Vagina (tissue), 2 donors: ENCODE measurements around the gene BHLHE41.

Experiments
- CTCF ChIP-seq, 3 experiments: fragments of 450-650 bp in 2 of 3; fragments of 200-600 bp in 1 of 3; sonication (generic) in 1 of 3; IDR thresholded peaks; one replicate each; pipeline ENCODE4 v1.5.1; 2017 to 2019; ENCODE audit warnings: antibody characterized with exemption in 3 of 3, mild to moderate bottlenecking in 2 of 3, moderate library complexity in 2 of 3
- POLR2A ChIP-seq, 2 donors: fragments of 450-650 bp; IDR thresholded peaks; one replicate each; pipeline ENCODE4 v1.6.1; 2017; ENCODE audit warnings: antibody characterized with exemption in 2 of 2, mild to moderate bottlenecking in 2 of 2, moderate library complexity in 2 of 2
- POLR2AphosphoS5 ChIP-seq, 2 donors: sonication (generic); formaldehyde crosslinking; IDR thresholded peaks; one replicate each; pipeline ENCODE4 v1.9.0; 2017; ENCODE audit warnings: antibody characterized with exemption in 2 of 2, mild to moderate bottlenecking in 2 of 2, low read depth in 1 of 2; ENCODE audit not compliant: insufficient read depth in 1 of 2

- TF ChIP-seq CTCF (IDR thresholded peaks at IDR 0.05): no peak
- no peak for TF ChIP-seq POLR2A (IDR thresholded peaks at IDR 0.05)
- TF ChIP-seq POLR2AphosphoS5 (IDR thresholded peaks at IDR 0.05; ENCODE audit: insufficient read depth in 1 of 2, low read depth in 1 of 2): no peak
Measured at GRCh38 chr12:26162905-26163304, 38.1 kb upstream of the BHLHE41 start.
